Activated CD8-positive, alpha-beta T cell treated with anti-CD3 and anti-CD28 coated beads, Interleukin-2, amount 10 ng/mL, durations not matched to agents 7 days and 5 days (primary cell): Measurements from ENCODE around the gene CHRDL2. TPM values are rescaled to one million over a fixed set of nuclear protein-coding genes. Genes with fewer than 3 reads are reported as not detected.
"Not testable (repeated sequence)": the region's sequence is repeated elsewhere in the genome, so short reads cannot be mapped to it uniquely, and the experiment has no call there.

Experiments
- ATAC-seq: fragments of 150-1000 bp; cut with Tn5 transposase; one replicate; pipeline ENCODE4 v1.10.0; 2021; ENCODE audit warnings: moderate library complexity
- CTCF ChIA-PET: fragments of 350-600 bp; sonication (Branson Sonifier 250); formaldehyde crosslinking; loops from one replicate; lab custom pipeline; 2021; ENCODE audit warnings: antibody characterized with exemption; lab: Charles Lee
- POLR2A ChIA-PET: fragments of 350-600 bp; sonication (Branson Sonifier 250); formaldehyde crosslinking; loops from one replicate; lab custom pipeline; 2021; ENCODE audit warnings: antibody characterized with exemption; lab: Charles Lee
- DNase-seq: peaks from one replicate; pipeline ENCODE4 v3.0.0-alpha.2; 2020
- H3K27ac Mint-ChIP-seq: one replicate; pipeline ENCODE4 v1.8.0; 2021; ENCODE audit warnings: mild to moderate bottlenecking, mixed read lengths
- H3K27me3 Mint-ChIP-seq: one replicate; pipeline ENCODE4 v1.8.0; 2021; ENCODE audit warnings: low read depth, mixed read lengths
- H3K36me3 Mint-ChIP-seq: one replicate; pipeline ENCODE4 v1.8.0; 2021; ENCODE audit warnings: low read depth, mixed read lengths
- H3K4me1 Mint-ChIP-seq: one replicate; pipeline ENCODE4 v1.8.0; 2021; ENCODE audit warnings: low read depth, mixed read lengths
- H3K4me3 Mint-ChIP-seq: one replicate; pipeline ENCODE4 v1.8.0; 2021; ENCODE audit warnings: mild to moderate bottlenecking, mixed read lengths
- H3K9me3 Mint-ChIP-seq: one replicate; pipeline ENCODE4 v1.8.0; 2022; ENCODE audit warnings: mixed read lengths; ENCODE audit not compliant: insufficient read depth
- total RNA-seq, 2 experiments: library from RNA; stranded (reverse); gene quantifications; one replicate each; pipeline ENCODE4 v1.2.3, GENCODE V29; 2021

Gene CHRDL2
- total RNA-seq, 2 experiments from 2014 or later = not detected

- H3K27me3 Mint-ChIP-seq, DNase-seq, H3K9me3 Mint-ChIP-seq, H3K27ac Mint-ChIP-seq, ATAC-seq, POLR2A ChIA-PET, H3K4me3 Mint-ChIP-seq: not testable (repeated sequence)
- CTCF ChIA-PET = interaction anchor here (1.0 kb wide), 2 partner anchors 14 to 39 kb away, joined by 3 read pairs; no protein-coding TSS in a partner anchor
- peaks cover 19% of the 10 kb centered on the region for H3K4me1 Mint-ChIP-seq
- peaks cover 17% of the 10 kb centered on the region for H3K36me3 Mint-ChIP-seq
These were observed 37.0 kb upstream of the CHRDL2 start for GRCh38 chr11:74768172-74768651.

DNA sequence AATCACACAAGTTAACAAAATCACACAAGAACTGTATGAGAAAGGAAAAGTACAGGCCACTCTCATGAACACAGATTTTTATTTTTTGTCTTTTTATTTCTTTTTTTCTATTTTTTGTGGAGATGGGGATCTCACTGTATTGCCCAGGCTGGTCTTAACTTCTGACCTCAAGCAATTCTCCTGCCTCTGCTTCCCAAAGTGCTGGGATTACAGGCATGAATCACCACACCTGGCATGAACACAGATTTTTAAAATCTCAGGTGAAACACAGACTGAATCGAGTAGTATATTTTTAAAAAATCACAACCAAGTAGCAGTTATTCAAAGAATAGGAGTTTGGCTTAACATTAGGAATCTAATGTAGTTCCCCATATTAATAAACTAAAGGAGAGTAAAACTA is 35.7 kb upstream of the CHRDL2 start:
- POLR2A ChIA-PET = no interaction called here

DNA sequence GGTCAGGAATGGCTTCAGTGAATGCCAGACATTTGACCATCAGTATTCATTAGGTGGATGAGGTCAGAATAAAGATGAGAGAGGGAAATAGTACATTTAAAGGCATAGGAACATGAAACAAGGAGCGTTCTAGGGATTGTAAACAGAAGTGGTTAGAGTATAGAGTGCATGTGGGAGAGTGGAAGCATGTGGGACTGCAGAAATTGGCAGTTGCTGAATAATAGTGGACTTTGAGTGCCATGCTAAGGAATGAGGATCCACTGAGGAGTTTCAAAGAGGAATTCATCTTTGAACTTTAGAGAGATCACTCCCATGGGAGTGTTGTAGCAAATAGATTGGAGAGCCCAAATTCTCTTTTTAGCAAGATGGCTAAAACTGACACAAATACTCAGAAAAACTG is 25.3 kb upstream of the CHRDL2 start:
- H3K27me3 Mint-ChIP-seq = no peaks in the 10 kb centered on the region
- ATAC-seq = no peak
- POLR2A ChIA-PET = no interaction called here

More for the DNA sequence above, 35.7 kb upstream of the CHRDL2 start:
- peaks cover 3% of the 10 kb centered on the region for H3K9me3 Mint-ChIP-seq
- DNase-seq (no peak), ATAC-seq (no peak)
- no peaks in the 10 kb centered on the region for H3K27me3 Mint-ChIP-seq
- H3K36me3 Mint-ChIP-seq = peaks cover 27% of the 10 kb centered on the region
- H3K4me1 Mint-ChIP-seq = peaks cover 27% of the 10 kb centered on the region
- no peak overlapping the region for H3K27ac Mint-ChIP-seq
- CTCF ChIA-PET = no interaction called here
- no peak overlapping the region for H3K4me3 Mint-ChIP-seq

GRCh38 chr11:74755395-74755995 is 24.3 kb upstream of the CHRDL2 start:
- Mint-ChIP-seq H3K4me3 (no peak overlapping the region), H3K9me3 (no peaks in the 10 kb centered on the region), H3K27ac (no peak overlapping the region), H3K36me3 (peaks cover 11% of the 10 kb centered on the region), H3K4me1 (peaks cover 14% of the 10 kb centered on the region), H3K27me3 (no peaks in the 10 kb centered on the region)
- ATAC-seq (no peak), DNase-seq (no peak)
- ChIA-PET POLR2A (no interaction called here), CTCF (interaction anchor here (0.6 to 1.4 kb wide), 2 partner anchors 16 to 18 kb away, joined by 3 read pairs; no protein-coding TSS in a partner anchor)

More for the DNA sequence above, 25.3 kb upstream of the CHRDL2 start:
- Mint-ChIP-seq H3K27ac (no peak overlapping the region), H3K9me3 (no peaks in the 10 kb centered on the region), H3K4me3 (no peak overlapping the region), H3K36me3 (peaks cover 8% of the 10 kb centered on the region), H3K4me1 (peaks cover 7% of the 10 kb centered on the region)
- CTCF ChIA-PET = interaction anchor here (1.4 kb wide), 1 partner anchor 17 kb away, joined by 3 read pairs; no protein-coding TSS in a partner anchor
- no peak for DNase-seq

- ATAC-seq = no peak
These were observed 23.5 kb upstream of the CHRDL2 start for GRCh38 chr11:74754507-74755252.

GRCh38 chr11:74751303-74751702 is 20.1 kb upstream of the CHRDL2 start:
- Mint-ChIP-seq H3K27ac (no peak overlapping the region), H3K4me3 (no peak overlapping the region), H3K27me3 (no peaks in the 10 kb centered on the region), H3K9me3 (no peaks in the 10 kb centered on the region), H3K4me1 (peaks cover 32% of the 10 kb centered on the region), H3K36me3 (peaks cover 10% of the 10 kb centered on the region)
- ATAC-seq (no peak), DNase-seq (no peak)
- ChIA-PET CTCF (interaction anchor here (3.8 kb wide), 1 partner anchor 12 kb away, joined by 23 read pairs; no protein-coding TSS in a partner anchor), POLR2A (no interaction called here)

More at GRCh38 chr11:74754507-74755252, 23.5 kb upstream of the CHRDL2 start:
- no peaks in the 10 kb centered on the region for H3K9me3 Mint-ChIP-seq
- H3K36me3 Mint-ChIP-seq = peaks cover 14% of the 10 kb centered on the region
- POLR2A ChIA-PET = no interaction called here
- no peak overlapping the region for H3K27ac Mint-ChIP-seq
- H3K27me3 Mint-ChIP-seq = no peaks in the 10 kb centered on the region
- H3K4me1 Mint-ChIP-seq = peaks cover 19% of the 10 kb centered on the region
- no peak for DNase-seq
- CTCF ChIA-PET = interaction anchor here (0.6 to 1.4 kb wide), 4 partner anchors 13 to 18 kb away, joined by 3 to 6 read pairs (median 3); no protein-coding TSS in a partner anchor
- H3K4me3 Mint-ChIP-seq = no peak overlapping the region

DNA sequence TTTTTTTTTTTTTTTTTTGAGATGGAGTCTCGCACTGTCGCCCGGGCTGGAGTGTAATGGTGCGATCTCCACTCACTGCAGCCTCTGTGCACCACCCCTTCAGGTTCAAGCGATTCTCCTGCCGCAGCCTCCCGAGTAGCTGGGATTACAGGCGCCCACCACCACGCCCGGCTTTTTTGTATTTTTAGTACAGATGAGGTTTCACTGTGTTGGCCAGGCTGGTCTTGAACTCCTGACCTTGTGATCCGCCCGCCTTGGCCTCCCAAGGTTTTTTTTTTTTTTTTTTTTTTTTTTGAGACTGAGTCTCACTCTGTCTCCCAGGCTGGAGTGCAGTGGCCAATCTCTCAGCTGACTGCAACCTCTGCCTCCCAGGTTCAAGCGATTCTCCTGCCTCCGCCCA is 19.4 kb upstream of the CHRDL2 start:
- H3K9me3 Mint-ChIP-seq, H3K27me3 Mint-ChIP-seq, H3K4me3 Mint-ChIP-seq, H3K36me3 Mint-ChIP-seq, DNase-seq, H3K27ac Mint-ChIP-seq, POLR2A ChIA-PET, ATAC-seq: not testable (repeated sequence)
- CTCF ChIA-PET = interaction anchor here (1.0 to 3.8 kb wide), 3 partner anchors 11 to 176 kb away, joined by 3 to 23 read pairs (median 3); no protein-coding TSS in a partner anchor
- H3K4me1 Mint-ChIP-seq = peaks cover 32% of the 10 kb centered on the region

GRCh38 chr11:74749965-74750296 is 18.7 kb upstream of the CHRDL2 start:
- Mint-ChIP-seq H3K36me3 (peaks cover 9% of the 10 kb centered on the region), H3K4me3 (peak overlapping the region; percentile 78), H3K4me1 (peaks cover 32% of the 10 kb centered on the region), H3K27ac (peak overlapping the region; percentile 74), H3K27me3 (no peaks in the 10 kb centered on the region), H3K9me3 (no peaks in the 10 kb centered on the region)
- CTCF ChIA-PET = interaction anchor here (0.8 to 3.8 kb wide), 4 partner anchors 10 to 177 kb away, joined by 3 to 23 read pairs (median 3); no protein-coding TSS in a partner anchor
- no peak for DNase-seq
- POLR2A ChIA-PET = interaction anchor here (0.6 kb wide), 1 partner anchor 167 kb away, joined by 3 read pairs; no protein-coding TSS in a partner anchor
- ATAC-seq = no peak

DNA sequence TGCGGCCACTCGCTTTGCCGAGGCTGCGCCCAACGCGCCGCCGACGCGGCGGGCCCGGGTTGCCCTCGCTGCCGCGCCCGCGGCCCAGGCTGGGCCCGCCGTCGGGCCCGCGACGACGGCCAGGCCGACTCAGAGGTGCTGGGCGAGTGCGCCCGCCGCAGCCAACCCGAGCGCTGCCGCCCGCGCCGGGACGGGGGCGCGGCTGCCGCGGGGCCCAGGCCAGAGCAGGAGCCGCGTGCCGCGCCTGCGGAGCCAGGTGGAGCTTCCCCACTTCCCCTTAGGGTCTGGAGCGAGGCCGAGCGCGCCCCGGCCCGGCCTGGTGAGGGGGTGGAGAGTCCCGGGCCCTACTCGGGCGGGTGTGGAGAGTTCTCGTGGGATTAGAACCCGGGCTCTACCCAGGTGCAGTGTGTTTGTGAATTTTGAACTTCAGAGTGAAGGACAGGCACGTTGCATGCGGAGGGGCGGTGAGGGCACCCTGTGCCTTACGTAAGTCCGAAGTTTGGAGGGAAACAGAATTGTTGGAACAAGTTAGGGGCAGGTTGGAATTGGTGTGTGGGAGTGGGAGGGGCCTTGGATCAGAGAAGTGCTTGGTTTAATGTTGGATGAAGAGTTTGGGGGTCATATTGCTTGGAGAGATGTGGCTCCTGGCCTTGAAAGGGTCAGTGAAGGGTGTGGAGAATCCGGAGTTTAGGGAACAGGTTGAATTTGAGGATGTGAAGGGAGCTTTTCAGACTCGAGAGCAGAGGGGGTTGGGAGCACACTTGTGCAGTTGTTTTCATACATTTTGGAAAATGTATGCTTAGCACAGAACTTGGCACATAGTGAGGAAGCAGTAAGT is 18.1 kb upstream of the CHRDL2 start:
- ATAC-seq = peak; percentile 84
- CTCF ChIA-PET = interaction anchor here (0.8 to 3.8 kb wide), 4 partner anchors 10 to 177 kb away, joined by 3 to 23 read pairs (median 3); no protein-coding TSS in a partner anchor
- POLR2A ChIA-PET = interaction anchor here (0.6 to 1.5 kb wide), 2 partner anchors 168 to 492 kb away, joined by 3 read pairs; no protein-coding TSS in a partner anchor
- Mint-ChIP-seq H3K4me3 (peak overlapping the region; percentile 78), H3K27ac (peak overlapping the region; percentile 74), H3K4me1 (peaks cover 30% of the 10 kb centered on the region), H3K36me3 (peaks cover 9% of the 10 kb centered on the region), H3K27me3 (no peaks in the 10 kb centered on the region), H3K9me3 (no peaks in the 10 kb centered on the region)
- peak; percentile 55 for DNase-seq

- Mint-ChIP-seq H3K27me3 (peaks cover 4% of the 10 kb centered on the region), H3K27ac (peak within 1 kb of the TSS; percentile 74), H3K4me3 (peak within 1 kb of the TSS; percentile 78), H3K36me3 (peaks cover 9% of the 10 kb centered on the region), H3K9me3 (no peaks in the 10 kb centered on the region), H3K4me1 (peaks cover 26% of the 10 kb centered on the region)
- ChIA-PET CTCF (interaction anchor here (1.0 to 3.8 kb wide), 3 partner anchors 9 to 46 kb away, joined by 4 to 23 read pairs (median 6); no protein-coding TSS in a partner anchor), POLR2A (interaction anchor here (0.5 to 1.5 kb wide), 2 partner anchors 11 to 493 kb away, joined by 3 read pairs; no protein-coding TSS in a partner anchor)
- peak; percentile 95 for DNase-seq
- ATAC-seq = peak; percentile 97
These were observed 17.2 kb upstream of the CHRDL2 start, which contains the start of gene RNF169 for GRCh38 chr11:74748211-74749126. TSS of gene RNF169 (plus strand) at chr11:74748849. CDS start at chr11:74748881, 32 bp downstream.
